ENCODE results near the gene C13orf42.
"Not testable (repeated sequence)": the region's sequence is repeated elsewhere in the genome, so short reads cannot be mapped to it uniquely, and the experiment has no call there.

The C13orf42 gene

DNA sequence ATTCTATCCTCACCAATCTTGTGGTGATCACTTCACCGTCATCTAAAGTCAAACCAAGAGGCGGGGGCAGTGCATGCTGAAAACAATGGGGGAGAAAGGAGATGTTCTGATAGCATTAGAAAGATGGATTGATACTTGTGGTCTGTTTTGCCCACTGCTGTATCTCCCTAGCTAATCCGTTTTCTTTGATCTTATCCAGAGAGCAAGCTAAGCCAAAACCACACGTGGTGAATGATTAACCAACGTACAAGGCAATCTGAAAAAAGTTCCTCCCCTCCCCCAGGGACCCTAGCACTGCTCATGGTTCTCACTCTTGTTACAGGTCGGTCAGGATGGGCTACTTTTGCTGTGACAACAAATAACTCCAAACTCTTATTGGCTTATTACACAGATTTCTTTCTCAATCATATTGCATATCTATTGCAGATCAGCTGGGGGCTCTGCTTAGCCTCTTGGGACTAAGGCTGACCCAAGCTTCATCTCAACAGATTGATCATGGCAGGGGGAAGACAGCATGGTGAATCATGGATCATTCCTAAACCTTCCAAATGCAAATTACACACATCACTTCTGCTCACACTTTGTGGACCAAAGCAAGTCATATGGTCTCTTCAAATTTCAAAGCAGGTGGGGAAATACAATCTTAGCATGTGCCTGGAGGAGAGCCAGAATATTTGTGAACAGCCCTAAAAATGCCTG is 11.9 kb upstream of the C13orf42 start:
- DNase-seq (ENCODE audit: low read depth in 1 of 2, low spot score in 1 of 2) = no peak

DNA sequence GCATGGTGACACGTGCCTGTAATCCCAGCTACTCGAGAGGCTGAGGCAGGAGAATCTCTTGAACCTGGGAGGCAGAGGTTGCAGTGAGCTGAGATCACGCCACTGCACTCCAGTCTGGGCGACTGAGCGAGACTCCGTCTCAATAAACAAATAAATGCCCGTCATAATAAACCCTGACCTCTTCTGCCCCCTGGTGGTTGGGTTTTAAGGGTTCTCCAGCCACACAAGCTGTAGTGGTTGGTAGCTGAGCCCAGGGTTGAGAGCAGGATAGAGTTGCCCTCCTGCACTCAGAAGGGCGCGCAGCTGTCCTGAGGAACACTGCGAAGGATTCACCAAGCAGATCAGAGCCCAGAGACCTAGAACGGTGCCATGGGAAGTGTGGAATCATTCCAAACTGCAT is 9.8 kb upstream of the C13orf42 start:
- not testable (repeated sequence) for DNase-seq (ENCODE audit: low read depth in 1 of 2, low spot score in 1 of 2)

DNA sequence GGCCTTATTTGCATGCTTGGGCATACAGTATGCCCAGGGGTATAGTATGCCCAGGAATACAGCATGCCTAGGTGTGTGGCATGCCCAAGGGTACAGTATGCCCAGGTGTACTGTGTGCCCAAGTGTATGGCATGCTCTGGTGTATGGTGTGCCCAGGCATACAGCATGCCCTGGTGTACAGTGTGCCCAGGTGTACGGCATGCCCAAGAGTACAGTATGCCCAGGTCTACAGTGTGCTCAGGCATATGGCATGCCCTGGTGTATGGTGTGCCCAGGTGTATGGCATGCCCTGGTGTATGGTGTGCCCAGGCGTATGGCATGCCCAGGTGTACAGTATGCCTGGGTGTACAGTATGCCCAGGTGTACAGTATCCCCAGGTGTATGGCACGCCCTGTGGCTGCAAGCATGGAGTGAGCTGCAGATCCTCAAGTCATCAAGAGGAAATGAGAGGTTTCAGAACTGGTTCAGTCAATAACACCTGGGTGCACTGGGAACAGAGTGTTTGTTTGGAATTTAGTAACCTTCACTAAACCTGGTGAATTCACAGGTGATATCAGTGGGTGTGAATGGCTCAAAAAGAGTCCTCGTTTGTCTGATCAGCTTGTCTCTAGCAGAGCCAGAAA is 7.8 kb upstream of the C13orf42 start:
- no peak for DNase-seq (ENCODE audit: low read depth in 1 of 2, low spot score in 1 of 2)

DNA sequence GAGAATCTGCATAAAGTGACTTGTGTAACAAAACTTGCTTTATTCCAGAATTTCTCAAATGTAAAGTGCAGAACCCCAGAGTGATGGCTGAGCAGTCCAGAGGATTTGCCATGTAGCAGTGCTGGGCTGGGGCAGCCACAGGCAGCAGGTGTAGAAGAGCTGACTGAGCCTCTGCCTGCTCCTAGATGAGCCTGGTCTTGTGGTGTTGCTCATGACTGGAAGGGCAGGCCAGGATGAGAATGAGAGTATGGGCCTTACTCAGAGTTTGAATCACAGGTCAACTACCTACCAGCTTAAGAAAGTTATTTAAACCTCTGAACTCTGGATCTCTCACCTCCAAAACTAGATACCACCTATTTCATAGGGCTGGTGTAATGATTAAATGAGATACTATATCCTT is 2.9 kb upstream of the C13orf42 start:
- DNase-seq (ENCODE audit: low read depth in 1 of 2, low spot score in 1 of 2) = no peak

DNA sequence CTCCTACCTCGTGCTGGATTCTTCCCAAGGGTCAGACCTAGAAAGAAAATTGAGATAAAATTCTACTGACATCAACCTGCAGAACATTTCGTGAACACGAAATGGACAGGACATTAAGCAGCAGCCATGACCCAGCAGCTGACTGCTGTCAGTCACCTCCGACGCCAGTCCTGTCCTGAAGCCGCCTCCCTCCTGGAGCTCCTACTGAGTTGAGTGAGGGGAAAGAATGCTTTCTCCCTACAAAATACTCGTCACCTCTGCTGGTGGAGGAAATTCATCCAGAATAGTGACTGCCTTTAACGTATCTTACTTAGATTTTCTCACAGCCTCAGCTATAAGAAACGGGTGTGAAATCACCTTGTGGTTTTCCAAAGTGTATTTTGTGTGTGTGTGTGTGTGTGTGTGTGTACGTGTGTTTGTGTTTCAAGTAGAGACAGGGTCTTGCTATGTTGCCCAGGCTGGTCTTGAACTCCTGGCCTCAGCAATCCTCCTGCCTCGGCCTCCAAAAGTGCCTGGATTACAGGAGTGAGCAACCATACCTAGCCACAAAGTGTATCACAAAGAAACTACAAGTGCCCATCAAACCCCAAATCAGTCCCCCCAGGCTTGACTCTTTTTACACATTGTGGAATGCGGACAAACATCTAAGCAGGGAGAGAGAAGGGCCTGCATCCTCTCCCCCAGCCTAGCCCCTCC is 2.3 kb upstream of the C13orf42 start:
- no peak for DNase-seq (ENCODE audit: low read depth in 1 of 2, low spot score in 1 of 2)

DNA sequence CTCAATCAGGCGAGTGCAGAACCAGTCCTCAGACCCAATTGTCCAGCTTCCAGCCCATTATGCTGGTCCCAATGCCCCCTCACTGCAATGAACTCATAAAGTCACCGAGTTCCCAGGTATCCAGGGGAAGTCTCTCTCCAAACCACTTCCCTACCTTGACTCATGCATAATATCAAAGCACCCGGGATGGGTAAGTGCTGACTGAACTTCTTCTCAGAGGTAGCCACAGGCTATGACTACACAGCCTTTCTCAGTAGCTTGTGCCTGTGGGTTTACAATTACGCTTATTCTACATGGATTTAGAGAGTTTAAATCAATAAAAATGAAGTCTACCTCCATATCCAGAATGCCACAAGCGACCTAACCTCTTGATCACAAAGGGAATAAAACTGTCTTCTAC is 1.7 kb upstream of the C13orf42 start:
- no peak for DNase-seq (ENCODE audit: low read depth in 1 of 2, low spot score in 1 of 2)

DNA sequence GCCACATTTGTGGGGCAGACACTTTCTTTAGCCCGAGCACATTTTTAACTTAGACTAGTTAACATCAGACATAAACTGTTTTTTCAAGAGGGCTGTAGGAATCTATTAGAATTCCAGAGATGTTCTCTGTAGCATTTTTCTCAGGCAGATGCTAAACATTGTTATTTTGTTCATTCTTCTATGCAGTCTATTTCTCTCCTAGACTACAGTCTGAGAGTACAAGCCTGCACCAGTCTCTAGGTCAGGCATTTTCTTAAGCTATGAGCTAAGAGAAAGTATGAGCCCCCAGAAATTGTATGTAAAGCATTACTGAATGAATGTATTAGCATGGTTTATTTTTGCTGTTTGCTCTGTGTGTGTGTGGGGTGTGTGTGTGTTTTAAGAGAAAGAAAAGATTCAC is 923 bp upstream of the C13orf42 start:
- DNase-seq (ENCODE audit: low read depth in 1 of 2, low spot score in 1 of 2) = no peak

DNA sequence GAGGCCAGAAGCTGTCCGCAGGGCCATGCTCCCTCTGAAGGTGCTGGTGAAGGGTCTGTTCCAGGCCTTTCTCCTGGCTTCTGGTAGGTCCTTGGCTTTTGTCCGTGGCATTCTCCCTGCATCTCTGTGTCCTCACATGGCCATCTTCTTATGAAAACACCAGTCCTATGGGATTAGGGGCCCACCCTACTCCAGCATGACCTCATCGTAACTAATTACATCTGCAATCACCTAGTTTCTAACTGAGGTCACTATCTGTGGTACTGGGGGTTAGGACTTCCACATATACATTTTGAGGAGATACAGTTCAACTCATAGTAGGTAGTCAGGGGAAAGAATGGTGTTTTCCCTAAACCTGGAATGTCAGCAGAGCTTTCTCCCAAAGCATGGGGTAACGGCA is 3.1 kb downstream of the C13orf42 start:
- DNase-seq (ENCODE audit: low read depth in 1 of 2, low spot score in 1 of 2) = no peak

DNA sequence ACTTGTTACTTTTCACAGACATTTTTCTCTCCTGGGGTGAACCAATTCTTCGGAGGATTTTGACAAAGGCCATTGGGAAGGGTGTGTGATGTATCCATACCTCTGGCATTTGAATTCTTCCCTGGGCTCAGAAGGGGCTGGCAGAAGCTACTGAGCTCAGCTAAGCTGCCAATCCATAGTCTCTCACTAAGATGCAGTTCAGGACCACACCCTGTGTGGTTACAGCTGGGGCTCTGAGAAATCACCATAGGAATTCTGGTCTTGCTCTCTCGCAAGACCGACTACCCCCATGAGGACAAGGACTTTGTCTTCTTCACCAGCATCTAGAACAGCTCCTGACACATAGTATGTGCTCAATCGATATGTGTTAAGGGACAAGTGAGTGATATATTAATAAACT is 6.0 kb downstream of the C13orf42 start:
- DNase-seq (ENCODE audit: low read depth in 1 of 2, low spot score in 1 of 2) = no peak

DNA sequence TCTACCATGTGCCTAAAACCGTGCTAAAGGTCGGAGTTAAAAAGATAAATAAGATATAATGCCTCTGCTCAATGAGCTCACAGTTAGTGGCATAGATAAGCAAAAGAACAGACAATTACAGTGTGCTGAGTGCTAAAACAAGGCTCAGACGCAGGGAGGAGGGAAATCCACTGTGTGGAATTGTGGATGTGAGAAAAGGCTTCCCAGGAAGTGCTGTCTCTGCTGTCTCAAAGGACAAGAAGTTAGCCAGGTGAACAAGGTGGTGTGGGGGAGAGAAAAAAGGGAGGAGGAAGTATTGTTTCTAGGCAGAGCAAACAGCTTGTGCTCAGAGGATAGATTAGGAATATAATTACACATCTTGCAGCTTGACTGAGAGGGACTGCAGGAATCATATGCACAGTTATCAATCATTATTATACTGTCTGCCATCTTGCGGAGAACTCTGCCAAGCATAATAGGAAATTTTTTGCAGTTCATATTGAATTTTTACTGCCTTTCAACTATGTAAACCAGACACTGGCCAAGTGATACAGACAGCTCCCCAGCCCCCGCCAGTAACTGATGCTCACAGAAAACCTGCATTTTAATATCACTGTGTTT is 9.3 kb downstream of the C13orf42 start:
- no peak for DNase-seq (ENCODE audit: low read depth in 1 of 2, low spot score in 1 of 2)

DNA sequence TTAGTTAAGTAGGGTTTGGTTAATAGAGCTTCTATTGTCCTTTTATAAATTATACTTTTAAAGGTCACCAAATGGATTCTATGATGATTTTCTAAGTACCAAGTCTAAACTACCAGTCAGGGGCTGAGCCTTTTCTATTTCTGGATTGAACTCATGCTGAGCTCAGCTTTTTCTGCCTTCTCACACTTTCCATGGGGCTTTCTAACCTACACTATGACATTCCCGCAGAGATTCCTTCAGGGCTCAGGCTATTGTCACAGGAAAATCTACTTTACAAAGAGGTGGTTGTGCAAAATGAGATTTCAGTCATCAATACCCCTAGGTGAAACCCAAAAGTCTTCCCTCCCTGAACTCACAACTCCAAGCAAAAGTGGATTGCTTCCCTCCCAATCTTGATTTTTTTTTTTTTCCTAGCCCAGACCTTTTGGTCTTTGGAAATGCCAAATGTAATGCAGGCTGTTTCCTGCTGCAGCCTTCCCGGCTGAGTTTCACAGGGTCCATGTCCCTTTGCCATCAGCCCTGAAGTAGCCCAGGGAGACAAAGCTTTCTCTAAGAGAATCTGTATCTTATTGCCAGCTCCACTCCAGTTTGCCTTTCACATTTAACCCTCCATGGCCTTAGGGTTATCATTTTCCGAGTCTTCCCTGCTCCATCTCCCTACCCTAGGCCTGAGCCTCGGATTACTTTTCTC is 13.6 kb downstream of the C13orf42 start:
- DNase-seq (ENCODE audit: low read depth in 1 of 2, low spot score in 1 of 2) = no peak

DNA sequence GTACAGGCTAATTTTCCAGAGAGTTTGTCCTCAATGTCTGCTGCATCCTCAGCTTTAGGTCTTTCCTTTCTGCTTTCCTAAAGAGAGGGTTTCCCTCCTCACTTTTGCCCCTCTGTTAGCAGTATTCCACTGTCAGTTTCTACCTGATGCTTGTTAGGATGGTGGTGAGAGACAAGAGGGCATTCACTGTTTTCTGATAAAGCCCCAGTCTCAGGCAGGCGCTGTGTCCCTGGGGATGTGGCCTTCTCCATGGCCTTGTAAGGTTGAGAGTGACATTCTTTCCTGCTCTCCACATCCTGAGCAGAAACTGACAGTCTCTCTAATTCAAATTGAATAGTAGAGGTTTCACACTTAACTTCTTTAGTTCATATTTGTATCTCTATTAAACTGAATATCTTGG is 14.9 kb downstream of the C13orf42 start:
- no peak for DNase-seq (ENCODE audit: low read depth in 1 of 2, low spot score in 1 of 2)

DNA sequence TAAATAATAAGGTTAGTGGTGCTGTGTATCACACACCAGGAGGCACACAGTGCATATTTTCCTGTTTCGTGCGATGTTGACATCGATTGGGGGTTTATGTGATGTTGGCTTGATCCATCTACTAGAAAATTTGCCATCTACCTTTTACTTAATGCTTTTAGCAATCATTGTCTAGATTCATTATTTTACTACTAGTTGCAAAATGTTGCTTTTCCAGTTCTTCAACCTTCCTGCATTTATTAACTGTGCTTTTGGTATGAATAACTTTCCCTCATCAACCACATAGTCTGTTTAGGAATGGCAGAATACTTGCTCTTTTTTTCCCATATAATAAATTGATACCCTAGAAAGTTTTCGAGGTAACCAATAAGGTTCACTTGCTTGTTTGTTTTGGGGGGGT is 17.5 kb downstream of the C13orf42 start:
- no peak for DNase-seq (ENCODE audit: low read depth in 1 of 2, low spot score in 1 of 2)

DNA sequence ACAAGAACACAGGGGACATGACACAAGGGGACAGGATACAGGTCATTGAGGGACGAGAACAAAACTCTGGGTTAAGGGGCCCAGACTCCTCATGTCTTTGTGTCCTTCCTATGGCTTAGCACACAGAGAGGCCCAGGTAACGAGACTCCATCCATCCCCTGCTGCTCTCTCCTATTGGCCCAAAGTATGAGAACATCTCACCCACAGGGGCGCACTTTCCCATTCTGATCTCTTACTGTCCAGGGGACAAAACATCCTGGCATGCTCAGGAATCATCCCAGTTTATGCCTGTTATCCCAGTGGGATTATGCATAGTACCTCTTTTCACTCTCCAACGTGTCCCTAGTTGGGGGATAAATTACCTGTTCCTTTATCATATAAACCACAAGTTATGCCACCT is 19.2 kb downstream of the C13orf42 start:
- DNase-seq (ENCODE audit: low read depth in 1 of 2, low spot score in 1 of 2) = no peak

DNA sequence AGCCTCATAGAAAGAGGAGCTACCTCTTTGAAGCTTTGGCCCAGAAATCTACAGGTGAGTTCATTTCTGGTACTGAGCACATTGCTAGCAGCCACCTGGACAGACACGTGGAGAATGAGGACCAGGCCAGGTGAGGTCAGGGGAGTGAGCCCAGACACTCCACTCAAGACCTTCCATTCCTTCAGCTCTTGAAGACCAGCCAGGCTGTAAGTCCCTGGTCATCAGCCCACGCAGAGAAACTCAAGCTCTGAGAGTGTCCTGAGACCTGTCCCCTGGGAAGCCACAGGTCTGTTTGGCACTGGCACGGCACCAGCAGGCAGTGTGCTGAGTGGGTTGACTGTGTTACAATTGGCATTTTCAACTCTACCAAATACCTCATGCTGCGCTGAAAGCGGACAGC is 27.4 kb downstream of the C13orf42 start:
- no peak for DNase-seq (ENCODE audit: low read depth in 1 of 2, low spot score in 1 of 2)

DNA sequence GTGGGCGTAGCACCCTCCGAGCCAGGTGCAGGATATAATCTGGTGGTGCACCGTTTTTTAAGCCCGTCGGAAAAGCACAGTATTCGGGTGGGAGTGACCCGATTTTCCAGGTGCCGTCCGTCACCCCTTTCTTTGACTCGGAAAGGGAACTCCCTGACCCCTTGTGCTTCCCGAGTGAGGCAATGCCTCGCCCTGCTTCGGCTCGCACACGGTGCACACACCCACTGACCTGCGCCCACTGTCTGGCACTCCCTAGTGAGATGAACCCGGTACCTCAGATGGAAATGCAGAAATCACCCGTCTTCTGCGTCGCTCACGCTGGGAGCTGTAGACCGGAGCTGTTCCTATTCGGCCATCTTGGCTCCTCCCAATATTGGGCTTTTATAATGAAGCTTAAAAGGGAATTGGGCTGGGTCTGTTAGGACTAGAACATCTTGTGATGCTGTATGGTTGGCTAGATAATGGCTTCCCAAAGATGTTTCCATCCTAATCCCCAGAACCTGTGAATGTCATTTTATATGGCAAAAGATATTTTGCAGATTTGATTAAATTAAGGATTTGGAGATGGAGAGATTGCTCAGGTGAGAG is 30.5 kb downstream of the C13orf42 start:
- DNase-seq (ENCODE audit: low read depth in 1 of 2, low spot score in 1 of 2) = not testable (repeated sequence)

DNA sequence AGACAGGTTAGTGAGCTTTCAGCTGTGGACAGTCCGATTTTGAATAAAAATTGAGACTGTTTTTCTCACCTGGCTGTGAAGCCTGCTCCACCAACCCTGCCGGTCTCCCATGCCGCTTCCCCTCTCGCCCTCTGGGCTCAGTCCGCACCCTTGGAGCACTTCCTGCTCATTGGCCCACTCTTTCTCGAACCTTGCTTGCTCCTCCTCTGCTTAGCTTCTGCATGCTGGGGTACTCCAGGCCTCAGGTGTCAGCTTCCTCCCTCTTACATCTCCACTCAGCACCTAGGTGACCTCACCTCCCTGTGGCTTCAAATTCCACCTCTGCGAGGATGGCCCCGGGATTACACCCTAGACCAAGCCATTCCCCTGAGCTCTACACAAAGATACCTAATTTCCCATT is 39.6 kb downstream of the C13orf42 start:
- no peak for DNase-seq (ENCODE audit: low read depth in 1 of 2, low spot score in 1 of 2)

DNA sequence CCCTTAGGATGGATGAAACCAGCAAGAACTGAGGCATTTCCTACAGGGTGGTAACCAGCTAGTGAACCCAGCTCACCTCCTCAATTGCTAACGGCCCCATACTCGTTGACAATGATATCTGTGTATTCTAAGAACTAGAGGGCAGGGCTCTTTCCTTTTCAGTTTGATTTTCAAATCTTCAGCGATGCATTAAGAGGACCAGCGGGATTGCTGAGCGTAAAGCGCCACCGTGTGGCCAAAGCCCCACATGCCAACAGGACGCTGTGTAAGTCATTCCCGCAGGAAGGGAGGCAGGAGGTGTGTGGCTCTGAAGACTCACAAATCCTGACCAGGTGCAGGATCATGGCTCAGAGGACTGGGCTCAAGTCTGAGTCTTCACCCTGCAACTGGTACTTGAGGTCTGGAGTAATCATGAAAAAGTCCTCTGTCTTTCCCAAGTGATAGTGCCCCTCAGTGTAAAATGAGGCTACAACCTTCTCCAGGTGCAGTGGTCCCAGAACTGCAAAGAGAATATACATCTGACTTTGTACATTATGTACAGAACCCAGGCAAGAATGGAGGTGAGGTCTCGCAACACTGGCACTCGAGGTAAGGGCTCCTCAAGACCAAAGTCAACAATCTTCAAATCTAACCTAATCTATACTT is 40.9 kb downstream of the C13orf42 start:
- peak; percentile 56 to 64 for DNase-seq (ENCODE audit: low read depth in 1 of 2, low spot score in 1 of 2)

DNA sequence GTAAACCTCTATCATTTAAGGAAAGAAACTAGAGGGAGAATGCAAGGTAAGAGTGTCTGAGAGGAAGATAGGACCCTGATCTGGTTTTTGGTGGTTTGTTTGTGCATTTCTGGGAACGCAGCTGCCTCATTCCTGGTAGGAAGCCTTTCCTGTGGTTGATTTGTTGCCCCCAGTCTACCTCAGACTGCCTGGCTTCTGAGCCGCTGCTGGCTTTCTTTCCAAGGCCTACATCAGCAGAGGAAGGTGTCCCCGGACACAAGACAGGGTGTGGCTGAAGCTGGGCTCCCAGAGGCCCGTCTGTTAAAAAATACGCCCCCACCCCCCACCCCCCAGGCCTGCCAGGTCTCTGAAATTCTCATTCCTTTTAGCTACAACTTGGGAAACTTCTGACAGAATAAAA is 42.6 kb downstream of the C13orf42 start:
- no peak for DNase-seq (ENCODE audit: low read depth in 1 of 2, low spot score in 1 of 2)

DNA sequence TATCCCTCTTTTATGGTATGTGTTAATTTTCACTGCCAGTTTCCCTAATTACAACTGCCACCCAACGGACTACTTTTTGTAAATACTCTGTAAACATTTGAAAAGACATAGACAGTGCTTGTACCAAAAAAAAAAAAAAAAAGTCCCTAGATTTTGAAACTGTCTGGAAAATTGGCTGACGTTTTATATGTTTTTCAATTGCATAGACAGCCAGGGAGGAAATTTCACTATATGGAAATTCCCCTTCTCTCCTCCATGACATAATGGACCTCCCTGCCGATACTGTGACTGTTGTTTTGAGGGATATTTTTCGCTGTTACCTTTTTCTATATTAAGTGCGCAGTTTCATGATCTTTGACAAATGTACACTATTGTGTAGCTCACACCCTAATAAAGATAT is 43.4 kb downstream of the C13orf42 start:
- no peak for DNase-seq (ENCODE audit: low read depth in 1 of 2, low spot score in 1 of 2)

DNA sequence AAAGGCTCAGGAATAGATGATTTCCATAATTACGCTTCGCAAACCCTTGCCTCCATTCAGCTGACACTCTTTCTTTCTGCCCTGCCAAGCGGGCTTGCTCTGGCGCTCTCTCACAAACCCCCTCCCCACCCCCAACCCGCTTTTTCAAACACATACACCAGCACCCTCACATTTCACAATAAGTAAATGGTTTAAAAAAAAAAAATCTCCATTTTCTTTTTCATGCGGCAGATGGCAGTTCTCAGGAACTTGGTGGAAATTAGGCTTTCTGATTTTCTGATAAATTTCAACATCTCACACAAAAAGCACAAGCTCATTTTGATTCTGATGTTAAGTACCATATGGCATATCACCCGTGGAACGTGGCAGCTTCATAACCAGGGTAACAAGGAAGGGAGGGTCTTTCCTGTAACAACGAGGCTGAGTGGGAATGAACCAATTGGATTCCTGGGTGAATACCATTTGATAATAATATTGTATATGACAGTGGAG is 43.8 kb downstream of the C13orf42 start:
- DNase-seq (ENCODE audit: low read depth in 1 of 2, low spot score in 1 of 2) = no peak

Data from stimulated activated CD4-positive, alpha-beta T cell treated with anti-CD3 and anti-CD28 coated beads, Interleukin-15, amount 100 ng/mL, for 1 hour (primary cell).